ENCODE data around the gene KDM7A. TPM values are rescaled to one million over a fixed set of nuclear protein-coding genes. Genes with fewer than 3 reads are reported as not detected.

KDM7A gene
- total and polyA plus RNA-seq, 2 experiments from 2014 or later, result 0.75 to 7.0 TPM

GRCh38 chr7:140201393-140201792 lies 24.6 kb upstream of the KDM7A start:
- no peak for DNase-seq (ENCODE audit: low spot score)
- H3K4me3 ChIP-seq, result no peak overlapping the region
- H3K9me3 ChIP-seq (ENCODE audit: low read depth), result no peaks in the 10 kb centered on the region
- no peak overlapping the region for H2AFZ ChIP-seq
- H3K79me2 ChIP-seq, result no peaks in the 10 kb centered on the region
- no peaks in the 10 kb centered on the region for H3K27me3 ChIP-seq
- H3K36me3 ChIP-seq (replicated peaks; ENCODE audit: insufficient read depth, low read depth), result no peaks in the 10 kb centered on the region
- H3K9me2 ChIP-seq (replicated peaks; ENCODE audit: insufficient read depth), result no peaks in the 10 kb centered on the region
- WGBS (ENCODE audit: low lambda C conversion rate, missing lambda C conversion rate), result 85% methylated on average over 6 of the region's 6 CpGs
- H3K27ac ChIP-seq, result no peak overlapping the region
- no peak overlapping the region for H3K4me2 ChIP-seq
- H4K20me1 ChIP-seq (ENCODE audit: insufficient read depth, poor library complexity, severe bottlenecking), result no peaks in the 10 kb centered on the region
- no peaks in the 10 kb centered on the region for H3K4me1 ChIP-seq (ENCODE audit: insufficient read depth)
- TF ChIP-seq EZH2phosphoT487 (IDR thresholded peaks at IDR 0.05; ENCODE audit: low read depth, severe bottlenecking, unreplicated experiment) (no peak), EZH2 (IDR thresholded peaks at IDR 0.05; ENCODE audit: borderline replicate concordance) (no peak), CTCF (IDR thresholded peaks at IDR 0.05; ENCODE audit: poor library complexity) (no peak)

- Histone ChIP-seq H3K4me1 (ENCODE audit: insufficient read depth) (no peaks in the 10 kb centered on the region), H3K79me2 (no peaks in the 10 kb centered on the region), H3K9me2 (replicated peaks; ENCODE audit: insufficient read depth) (no peaks in the 10 kb centered on the region), H3K27ac (no peak overlapping the region), H3K9me3 (ENCODE audit: low read depth) (no peaks in the 10 kb centered on the region), H3K4me3 (no peak overlapping the region), H3K27me3 (no peaks in the 10 kb centered on the region), H4K20me1 (ENCODE audit: insufficient read depth, poor library complexity, severe bottlenecking) (no peaks in the 10 kb centered on the region), H2AFZ (no peak overlapping the region), H3K4me2 (no peak overlapping the region), H3K36me3 (replicated peaks; ENCODE audit: insufficient read depth, low read depth) (no peaks in the 10 kb centered on the region)
- 81% methylated on average over 15 of the region's 15 CpGs for WGBS (ENCODE audit: low lambda C conversion rate, missing lambda C conversion rate)
- TF ChIP-seq CTCF (IDR thresholded peaks at IDR 0.05; ENCODE audit: poor library complexity) (no peak), EZH2phosphoT487 (IDR thresholded peaks at IDR 0.05; ENCODE audit: low read depth, severe bottlenecking, unreplicated experiment) (no peak), EZH2 (IDR thresholded peaks at IDR 0.05; ENCODE audit: borderline replicate concordance) (no peak)
- DNase-seq (ENCODE audit: low spot score), result no peak
Measured at GRCh38 chr7:140200061-140200989, 23.5 kb upstream of the KDM7A start.

- Histone ChIP-seq H3K4me3 (no peak overlapping the region), H3K4me1 (ENCODE audit: insufficient read depth) (no peaks in the 10 kb centered on the region), H2AFZ (no peak overlapping the region), H3K36me3 (replicated peaks; ENCODE audit: insufficient read depth, low read depth) (no peaks in the 10 kb centered on the region), H4K20me1 (ENCODE audit: insufficient read depth, poor library complexity, severe bottlenecking) (no peaks in the 10 kb centered on the region), H3K9me2 (replicated peaks; ENCODE audit: insufficient read depth) (no peaks in the 10 kb centered on the region), H3K4me2 (no peak overlapping the region), H3K9me3 (ENCODE audit: low read depth) (no peaks in the 10 kb centered on the region), H3K79me2 (no peaks in the 10 kb centered on the region), H3K27me3 (no peaks in the 10 kb centered on the region), H3K27ac (no peak overlapping the region)
- DNase-seq (ENCODE audit: low spot score), result no peak
- 81% methylated on average over 2 of the region's 2 CpGs for WGBS (ENCODE audit: low lambda C conversion rate, missing lambda C conversion rate)
- no peak for TF ChIP-seq EZH2 (IDR thresholded peaks at IDR 0.05; ENCODE audit: borderline replicate concordance)
- TF ChIP-seq CTCF (IDR thresholded peaks at IDR 0.05; ENCODE audit: poor library complexity), result no peak
- TF ChIP-seq EZH2phosphoT487 (IDR thresholded peaks at IDR 0.05; ENCODE audit: low read depth, severe bottlenecking, unreplicated experiment), result no peak
Measured at GRCh38 chr7:140197938-140198337, 21.2 kb upstream of the KDM7A start.

Measured in hepatocyte (in vitro differentiated cells).